ENCODE data around the gene EXD3. TPM values are rescaled to one million over a fixed set of nuclear protein-coding genes. Genes with fewer than 3 reads are reported as not detected.

EXD3 gene
- total and polyA plus RNA-seq, 2 donors (not counting 1 experiment from before 2014, with no cell fraction given) = 2.6 to 13.0 TPM

DNA sequence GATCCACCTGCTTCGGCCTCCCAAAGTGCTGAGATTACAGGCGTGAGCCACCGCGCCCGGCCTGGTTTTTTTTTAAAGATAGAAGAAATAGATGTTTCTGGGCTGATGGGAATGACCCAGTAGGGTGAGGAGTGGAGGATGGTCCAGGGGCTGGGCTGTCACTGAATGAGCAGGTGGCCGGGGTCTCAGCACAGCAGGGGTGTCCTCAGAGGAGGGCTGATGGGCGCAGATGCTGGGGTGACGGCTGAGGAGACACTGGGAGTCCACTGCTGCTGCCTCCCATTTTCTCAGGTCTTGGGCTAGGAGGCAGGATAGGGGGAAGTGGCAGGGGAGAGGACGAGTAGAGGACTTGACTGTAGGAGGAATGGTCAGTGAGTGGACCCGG is 147.8 kb downstream of the EXD3 start:
- DNase-seq (ENCODE audit: low read depth in 2 of 2) = no peak
- peaks cover 19% of the 10 kb centered on the region for H3K79me2 ChIP-seq (ENCODE audit: control insufficient read depth, insufficient read depth, low read length)

GRCh38 chr9:137273611-137274320 is 149.2 kb downstream of the EXD3 start:
- Histone ChIP-seq H3K27me3 (ENCODE audit: control insufficient read depth, insufficient read depth, low read length) (no peaks in the 10 kb centered on the region), H3K9ac (ENCODE audit: insufficient read depth, low read length) (no peak overlapping the region), H3K36me3 (ENCODE audit: control insufficient read depth, insufficient read depth, low read length) (peaks cover 27% of the 10 kb centered on the region), H4K20me1 (ENCODE audit: control insufficient read depth, extremely low read depth, insufficient read depth, low read length) (no peaks in the 10 kb centered on the region), H3K4me1 (ENCODE audit: control insufficient read depth, extremely low read depth, insufficient read depth, low read length) (peaks cover 18% of the 10 kb centered on the region), H3K79me2 (ENCODE audit: control insufficient read depth, insufficient read depth, low read length) (peaks cover 4% of the 10 kb centered on the region), H3K9me3 (ENCODE audit: control insufficient read depth, insufficient read depth, low read depth, low read length) (no peaks in the 10 kb centered on the region), H2AFZ (ENCODE audit: low read length) (no peak overlapping the region), H3K27ac (ENCODE audit: insufficient read depth, low read length) (no peak overlapping the region), H3K4me3 (replicated peaks in 1 of 4; ENCODE audit: control extremely low read depth in 1 of 4, insufficient read depth in 1 of 4, low read depth in 3 of 4, low read length in 4 of 4) (no peak overlapping the region), H3K4me2 (ENCODE audit: extremely low read depth, insufficient read depth, low read length) (no peak overlapping the region)
- DNase-seq (ENCODE audit: low read depth in 2 of 2) = no peak
- TF ChIP-seq EZH2 (IDR thresholded peaks at IDR 0.05; ENCODE audit: low read length, missing control alignments) = no peak

More for the DNA sequence above, 147.8 kb downstream of the EXD3 start:
- no peak overlapping the region for H2AFZ ChIP-seq (ENCODE audit: low read length)
- no peak overlapping the region for H3K4me3 ChIP-seq (replicated peaks in 1 of 4; ENCODE audit: control extremely low read depth in 1 of 4, insufficient read depth in 1 of 4, low read depth in 3 of 4, low read length in 4 of 4)
- no peaks in the 10 kb centered on the region for H3K9me3 ChIP-seq (ENCODE audit: control insufficient read depth, insufficient read depth, low read depth, low read length)
- H4K20me1 ChIP-seq (ENCODE audit: control insufficient read depth, extremely low read depth, insufficient read depth, low read length) = no peaks in the 10 kb centered on the region
- peaks cover 34% of the 10 kb centered on the region for H3K36me3 ChIP-seq (ENCODE audit: control insufficient read depth, insufficient read depth, low read length)
- H3K27me3 ChIP-seq (ENCODE audit: control insufficient read depth, insufficient read depth, low read length) = no peaks in the 10 kb centered on the region
- H3K9ac ChIP-seq (ENCODE audit: insufficient read depth, low read length) = no peak overlapping the region
- H3K4me2 ChIP-seq (ENCODE audit: extremely low read depth, insufficient read depth, low read length) = no peak overlapping the region
- peaks cover 10% of the 10 kb centered on the region for H3K4me1 ChIP-seq (ENCODE audit: control insufficient read depth, extremely low read depth, insufficient read depth, low read length)
- no peak for TF ChIP-seq EZH2 (IDR thresholded peaks at IDR 0.05; ENCODE audit: low read length, missing control alignments)
- no peak for TF ChIP-seq CTCF (conservative IDR thresholded peaks at IDR 0.05 in 1 of 2, IDR thresholded peaks at IDR 0.05 in 1 of 2; ENCODE audit: low read depth in 1 of 2, low read length in 2 of 2)
- H3K27ac ChIP-seq (ENCODE audit: insufficient read depth, low read length) = no peak overlapping the region

DNA sequence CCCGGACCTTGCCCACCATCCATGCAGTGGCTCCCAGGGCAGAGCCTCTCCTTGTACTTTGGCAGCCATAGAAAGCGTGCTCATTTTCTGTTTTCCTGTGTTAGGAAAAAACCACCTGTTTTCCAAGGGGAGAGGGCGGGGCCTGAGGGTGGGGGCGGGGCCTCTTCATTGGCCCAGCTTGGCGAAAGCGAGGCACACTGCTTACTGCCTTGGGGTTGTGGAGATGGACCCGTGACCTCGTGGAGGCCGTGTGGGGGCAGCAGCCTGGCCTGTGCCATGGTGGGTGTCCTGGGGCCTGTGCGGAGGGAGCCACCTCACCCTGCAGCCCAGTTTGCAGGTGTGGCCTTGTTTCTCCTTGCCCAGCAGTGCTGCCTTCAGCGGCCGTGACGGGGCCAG is 149.9 kb downstream of the EXD3 start:
- Histone ChIP-seq H3K9ac (ENCODE audit: insufficient read depth, low read length) (no peak overlapping the region), H2AFZ (ENCODE audit: low read length) (no peak overlapping the region), H3K36me3 (ENCODE audit: control insufficient read depth, insufficient read depth, low read length) (peaks cover 27% of the 10 kb centered on the region), H3K4me2 (ENCODE audit: extremely low read depth, insufficient read depth, low read length) (no peak overlapping the region), H3K4me1 (ENCODE audit: control insufficient read depth, extremely low read depth, insufficient read depth, low read length) (peaks cover 21% of the 10 kb centered on the region), H3K9me3 (ENCODE audit: control insufficient read depth, insufficient read depth, low read depth, low read length) (no peaks in the 10 kb centered on the region), H3K27ac (ENCODE audit: insufficient read depth, low read length) (no peak overlapping the region), H4K20me1 (ENCODE audit: control insufficient read depth, extremely low read depth, insufficient read depth, low read length) (no peaks in the 10 kb centered on the region), H3K4me3 (replicated peaks in 1 of 4; ENCODE audit: control extremely low read depth in 1 of 4, insufficient read depth in 1 of 4, low read depth in 3 of 4, low read length in 4 of 4) (no peak overlapping the region), H3K79me2 (ENCODE audit: control insufficient read depth, insufficient read depth, low read length) (no peaks in the 10 kb centered on the region), H3K27me3 (ENCODE audit: control insufficient read depth, insufficient read depth, low read length) (no peaks in the 10 kb centered on the region)
- no peak for DNase-seq (ENCODE audit: low read depth in 2 of 2)
- TF ChIP-seq EZH2 (IDR thresholded peaks at IDR 0.05; ENCODE audit: low read length, missing control alignments) (no peak), CTCF (conservative IDR thresholded peaks at IDR 0.05 in 1 of 2, IDR thresholded peaks at IDR 0.05 in 1 of 2; ENCODE audit: low read depth in 1 of 2, low read length in 2 of 2) (no peak)
